Vagina (tissue), 2 donors: ENCODE results near the gene MACF1. TPM values are rescaled to one million over a fixed set of nuclear protein-coding genes. Genes with fewer than 3 reads are reported as not detected.
"Not testable (repeated sequence)": the region's sequence is repeated elsewhere in the genome, so short reads cannot be mapped to it uniquely, and the experiment has no call there.

Experiments
- DNase-seq, 2 donors: peaks; one replicate each; pipeline ENCODE4 v3.0.0-alpha.2; 2017; ENCODE audit errors: extremely low spot score in 2 of 2
- H3K27ac ChIP-seq: fragments of 200-600 bp; sonication (generic); one replicate; pipeline ENCODE4 v1.5.1; 2019
- H3K27me3 ChIP-seq: fragments of 200-600 bp; sonication (generic); one replicate; pipeline ENCODE4 v1.5.1; 2019
- H3K36me3 ChIP-seq, 2 donors: fragments of 200-600 bp; sonication (generic); one replicate each; pipeline ENCODE4 v1.5.1; 2017 to 2019
- H3K4me1 ChIP-seq: fragments of 200-600 bp; sonication (generic); one replicate; pipeline ENCODE4 v1.5.1; 2019
- H3K4me3 ChIP-seq, 2 donors: fragments of 200-600 bp; sonication (generic); 1 replicate in 1 of 2; 2 replicates in 1 of 2; pipeline ENCODE4 v1.5.1; 2016 to 2019
- H3K9me3 ChIP-seq: fragments of 200-600 bp; sonication (generic); one replicate; pipeline ENCODE4 v1.5.1; 2019
- POLR2A ChIP-seq, 2 donors: fragments of 450-650 bp; IDR thresholded peaks; one replicate each; pipeline ENCODE4 v1.6.1; 2017; ENCODE audit warnings: antibody characterized with exemption in 2 of 2, mild to moderate bottlenecking in 2 of 2, moderate library complexity in 2 of 2
- POLR2AphosphoS5 ChIP-seq, 2 donors: sonication (generic); formaldehyde crosslinking; IDR thresholded peaks; one replicate each; pipeline ENCODE4 v1.9.0; 2017; ENCODE audit warnings: antibody characterized with exemption in 2 of 2, mild to moderate bottlenecking in 2 of 2, low read depth in 1 of 2; ENCODE audit not compliant: insufficient read depth in 1 of 2
- intact Hi-C: fragments of 100-400 bp; cut with DNase I; formaldehyde crosslinking; loops from one replicate; pipeline ENCODE4 v1.15.1; 2023
- total RNA-seq: library from RNA; depleted of rRNA; stranded (reverse); fragments of >200 nt; gene quantifications from one replicate; pipeline ENCODE4 v1.2.3, GENCODE V29; 2016
- TF ChIP-seq, protein P1 (sequence below), 3 experiments: fragments of 450-650 bp in 2 of 3; fragments of 200-600 bp in 1 of 3; sonication (generic) in 1 of 3; IDR thresholded peaks; one replicate each; pipeline ENCODE4 v1.5.1; 2017 to 2019; ENCODE audit warnings: antibody characterized with exemption in 3 of 3, mild to moderate bottlenecking in 2 of 3, moderate library complexity in 2 of 3

The MACF1 gene
- total RNA-seq, 1 donor from 2014 or later, result 291 TPM

DNA sequence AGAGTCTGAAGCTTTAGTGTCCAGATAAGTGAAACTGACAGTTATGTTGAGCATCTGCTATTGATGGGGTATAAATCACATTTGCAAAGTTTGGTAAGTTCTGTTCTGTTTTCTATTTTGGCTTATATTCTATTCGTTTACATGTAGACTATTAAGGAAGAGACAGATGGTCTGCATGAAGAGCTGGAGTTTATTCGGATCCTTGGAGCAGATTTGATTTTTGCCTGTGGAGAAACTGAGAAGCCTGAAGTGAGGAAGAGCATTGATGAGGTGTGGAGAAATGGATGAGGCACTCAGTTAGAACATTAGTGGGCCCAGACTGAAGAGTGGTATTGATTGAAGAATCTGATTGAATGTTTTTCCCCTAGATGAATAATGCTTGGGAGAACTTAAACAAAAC, 236.4 kb downstream of the MACF1 start:
- no peak for DNase-seq
- Histone ChIP-seq H3K9me3 (no peaks in the 10 kb centered on the region), H3K27me3 (no peaks in the 10 kb centered on the region), H3K36me3 (peaks cover 18 to 92% of the 10 kb centered on the region in 2 donors), H3K4me3 (no peak overlapping the region), H3K27ac (no peak overlapping the region), H3K4me1 (no peaks in the 10 kb centered on the region)
- intact Hi-C loops, result no loop called here
- TF ChIP-seq POLR2A (IDR thresholded peaks at IDR 0.05) (no peak), POLR2AphosphoS5 (IDR thresholded peaks at IDR 0.05; ENCODE audit: insufficient read depth in 1 of 2, low read depth in 1 of 2) (no peak)
- TF ChIP-seq, protein P1, sequence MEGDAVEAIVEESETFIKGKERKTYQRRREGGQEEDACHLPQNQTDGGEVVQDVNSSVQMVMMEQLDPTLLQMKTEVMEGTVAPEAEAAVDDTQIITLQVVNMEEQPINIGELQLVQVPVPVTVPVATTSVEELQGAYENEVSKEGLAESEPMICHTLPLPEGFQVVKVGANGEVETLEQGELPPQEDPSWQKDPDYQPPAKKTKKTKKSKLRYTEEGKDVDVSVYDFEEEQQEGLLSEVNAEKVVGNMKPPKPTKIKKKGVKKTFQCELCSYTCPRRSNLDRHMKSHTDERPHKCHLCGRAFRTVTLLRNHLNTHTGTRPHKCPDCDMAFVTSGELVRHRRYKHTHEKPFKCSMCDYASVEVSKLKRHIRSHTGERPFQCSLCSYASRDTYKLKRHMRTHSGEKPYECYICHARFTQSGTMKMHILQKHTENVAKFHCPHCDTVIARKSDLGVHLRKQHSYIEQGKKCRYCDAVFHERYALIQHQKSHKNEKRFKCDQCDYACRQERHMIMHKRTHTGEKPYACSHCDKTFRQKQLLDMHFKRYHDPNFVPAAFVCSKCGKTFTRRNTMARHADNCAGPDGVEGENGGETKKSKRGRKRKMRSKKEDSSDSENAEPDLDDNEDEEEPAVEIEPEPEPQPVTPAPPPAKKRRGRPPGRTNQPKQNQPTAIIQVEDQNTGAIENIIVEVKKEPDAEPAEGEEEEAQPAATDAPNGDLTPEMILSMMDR (IDR thresholded peaks at IDR 0.05), result no peak

DNA sequence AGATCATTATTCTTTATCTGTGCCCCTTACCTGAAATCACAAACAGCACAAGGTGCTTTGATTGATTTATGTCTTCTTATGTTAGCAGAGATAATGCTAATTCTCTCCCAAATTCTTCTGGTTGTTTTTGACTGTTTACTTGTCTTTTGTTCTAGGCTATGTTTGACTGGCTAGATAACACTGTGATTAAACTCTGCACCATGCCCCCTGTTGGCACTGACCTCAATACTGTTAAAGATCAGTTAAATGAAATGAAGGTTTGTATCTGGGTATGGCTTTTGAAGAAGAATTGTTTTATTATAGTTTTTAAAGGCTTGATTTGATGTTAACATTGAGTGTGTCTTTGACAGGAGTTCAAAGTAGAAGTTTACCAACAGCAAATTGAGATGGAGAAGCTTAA, 237.3 kb downstream of the MACF1 start:
- DNase-seq, result no peak
- peaks cover 20 to 88% of the 10 kb centered on the region in 2 donors for H3K36me3 ChIP-seq
- H3K4me3 ChIP-seq, result no peak overlapping the region
- intact Hi-C loops, result no loop called here
- TF ChIP-seq, protein P1 (IDR thresholded peaks at IDR 0.05), result no peak
- no peak for TF ChIP-seq POLR2AphosphoS5 (IDR thresholded peaks at IDR 0.05; ENCODE audit: insufficient read depth in 1 of 2, low read depth in 1 of 2)
- TF ChIP-seq POLR2A (IDR thresholded peaks at IDR 0.05), result no peak
- no peaks in the 10 kb centered on the region for H3K9me3 ChIP-seq
- H3K27me3 ChIP-seq, result no peaks in the 10 kb centered on the region
- no peaks in the 10 kb centered on the region for H3K4me1 ChIP-seq
- H3K27ac ChIP-seq, result no peak overlapping the region

DNA sequence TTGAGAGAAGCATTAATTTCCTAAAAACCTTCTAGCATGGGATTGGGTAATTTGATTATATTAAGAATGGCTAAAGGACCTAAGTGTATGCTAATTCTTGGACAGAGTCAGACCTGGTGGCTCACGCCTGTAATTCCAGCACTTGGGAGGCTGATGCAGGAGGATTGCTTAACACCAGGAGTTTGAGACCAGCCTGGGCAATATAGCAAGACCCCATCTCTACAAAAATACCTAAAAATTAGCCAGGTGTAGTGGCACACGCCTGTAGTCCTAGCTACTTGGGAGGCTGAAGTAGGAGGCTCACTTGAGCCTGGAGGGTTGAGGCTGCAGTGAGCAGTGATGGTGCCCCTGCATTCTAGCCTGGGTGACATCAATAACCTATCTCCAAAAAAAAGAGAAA, 241.1 kb downstream of the MACF1 start:
- intact Hi-C loops, result no loop called here
- no peak for TF ChIP-seq POLR2A (IDR thresholded peaks at IDR 0.05)
- TF ChIP-seq, protein P1 (IDR thresholded peaks at IDR 0.05), result no peak
- TF ChIP-seq POLR2AphosphoS5 (IDR thresholded peaks at IDR 0.05; ENCODE audit: insufficient read depth in 1 of 2, low read depth in 1 of 2), result no peak
- H3K27me3 ChIP-seq, result no peaks in the 10 kb centered on the region
- peaks cover 28 to 93% of the 10 kb centered on the region in 2 donors for H3K36me3 ChIP-seq
- no peaks in the 10 kb centered on the region for H3K4me1 ChIP-seq
- DNase-seq, result no peak
- no peak overlapping the region for H3K4me3 ChIP-seq
- H3K9me3 ChIP-seq, result no peaks in the 10 kb centered on the region
- H3K27ac ChIP-seq, result no peak overlapping the region

- TF ChIP-seq, protein P1 (IDR thresholded peaks at IDR 0.05), result no peak
- TF ChIP-seq POLR2A (IDR thresholded peaks at IDR 0.05) (no peak), POLR2AphosphoS5 (IDR thresholded peaks at IDR 0.05; ENCODE audit: insufficient read depth in 1 of 2, low read depth in 1 of 2) (no peak)
- DNase-seq, result no peak
- intact Hi-C loops, result no loop called here
- Histone ChIP-seq H3K4me3 (no peak overlapping the region), H3K27me3 (no peaks in the 10 kb centered on the region), H3K4me1 (no peaks in the 10 kb centered on the region), H3K9me3 (no peaks in the 10 kb centered on the region), H3K36me3 (peaks cover 28 to 92% of the 10 kb centered on the region in 2 donors), H3K27ac (no peak overlapping the region)
Measured at GRCh38 chr1:39446986-39447567, 242.6 kb downstream of the MACF1 start.

DNA sequence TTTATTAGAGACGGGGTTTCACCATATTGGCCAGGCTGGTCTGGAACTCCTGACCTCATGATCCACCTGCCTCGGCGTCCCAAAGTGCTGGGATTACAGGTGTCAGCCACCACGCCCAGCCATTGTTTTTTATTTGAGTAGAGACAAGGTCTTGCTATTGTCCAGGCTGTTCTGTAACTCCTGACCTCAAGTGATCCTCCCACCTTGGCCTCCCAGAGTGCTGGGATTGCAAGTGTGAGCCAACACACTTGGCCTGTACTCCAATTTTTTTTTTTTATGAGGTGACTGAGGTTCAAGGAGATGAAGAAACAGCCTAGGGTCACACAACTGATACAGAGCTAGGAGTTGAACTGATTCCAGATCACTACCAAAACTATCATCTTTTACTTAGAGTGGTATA, 245.5 kb downstream of the MACF1 start:
- H3K27ac ChIP-seq, H3K27me3 ChIP-seq, H3K4me1 ChIP-seq, H3K4me3 ChIP-seq, H3K9me3 ChIP-seq, intact Hi-C loops, DNase-seq: not testable (repeated sequence)
- H3K36me3 ChIP-seq, result peaks cover 10 to 92% of the 10 kb centered on the region in 2 donors
